Trophoblast cell (in vitro differentiated cells and primary cell): ENCODE results near the gene INPP5D.

Experiments used
- DNase-seq, 2 donors: peaks; one replicate each; pipeline ENCODE4 v3.0.0-alpha.2; 2016
- H2AFZ ChIP-seq: 2 replicates; pipeline ENCODE4 v1.6.1; 2013; ENCODE audit warnings: low read length, moderate library complexity, mild to moderate bottlenecking; ENCODE audit not compliant: insufficient read depth, poor library complexity
- H2AK5ac ChIP-seq: 2 replicates; pipeline ENCODE4 v1.6.1; 2013; ENCODE audit warnings: mild to moderate bottlenecking, low read length
- H2BK120ac ChIP-seq: 2 replicates; pipeline ENCODE4 v1.6.1; 2013; ENCODE audit warnings: low read length, mild to moderate bottlenecking, moderate library complexity; ENCODE audit not compliant: insufficient read depth, poor library complexity
- H2BK12ac ChIP-seq: 2 replicates; pipeline ENCODE4 v1.6.1; 2013; ENCODE audit warnings: mild to moderate bottlenecking, low read length, moderate library complexity
- H2BK5ac ChIP-seq: 2 replicates; pipeline ENCODE4 v1.6.1; 2013; ENCODE audit warnings: low read length, low read depth, moderate library complexity, mild to moderate bottlenecking; ENCODE audit not compliant: poor library complexity
- H3K14ac ChIP-seq: 2 replicates; pipeline ENCODE4 v1.6.1; 2013; ENCODE audit warnings: mild to moderate bottlenecking, low read length
- H3K18ac ChIP-seq: 2 replicates; pipeline ENCODE4 v1.6.1; 2013; ENCODE audit warnings: mild to moderate bottlenecking, low read length
- H3K23ac ChIP-seq: 2 replicates; pipeline ENCODE4 v1.6.1; 2013; ENCODE audit warnings: low read length
- H3K27ac ChIP-seq: 2 replicates; pipeline ENCODE4 v1.5.1; 2013; ENCODE audit warnings: low read depth, mild to moderate bottlenecking, inconsistent platforms, low read length, moderate library complexity
- H3K27me3 ChIP-seq: 2 replicates; pipeline ENCODE4 v1.6.1; 2013; ENCODE audit warnings: inconsistent platforms, mild to moderate bottlenecking, low read length, moderate library complexity; ENCODE audit not compliant: insufficient read depth
- H3K36me3 ChIP-seq, 2 experiments: 1 replicate in 1 of 2; 2 replicates in 1 of 2; pipeline ENCODE4 v1.6.1; 2013; ENCODE audit warnings: low read length in 2 of 2, mild to moderate bottlenecking in 2 of 2, moderate library complexity in 1 of 2; ENCODE audit not compliant: insufficient read depth in 2 of 2, control insufficient read depth in 1 of 2
- H3K4ac ChIP-seq: 2 replicates; pipeline ENCODE4 v1.6.1; 2013; ENCODE audit warnings: low read depth, mild to moderate bottlenecking, low read length, moderate library complexity
- H3K4me1 ChIP-seq, 2 experiments: 1 replicate in 1 of 2; 2 replicates in 1 of 2; pipeline ENCODE4 v1.6.1; 2013; ENCODE audit warnings: low read length in 2 of 2, mild to moderate bottlenecking in 2 of 2, moderate library complexity in 1 of 2; ENCODE audit not compliant: insufficient read depth in 2 of 2, control insufficient read depth in 1 of 2
- H3K4me2 ChIP-seq: 2 replicates; pipeline ENCODE4 v1.6.1; 2013; ENCODE audit warnings: inconsistent platforms, mild to moderate bottlenecking, low read length, moderate library complexity
- H3K4me3 ChIP-seq: 2 replicates; pipeline ENCODE4 v1.5.1; 2013; ENCODE audit warnings: mild to moderate bottlenecking, low read depth, low read length, inconsistent platforms
- H3K79me1 ChIP-seq: one replicate; pipeline ENCODE4 v1.6.1; 2013; ENCODE audit warnings: low read length
- H3K79me2 ChIP-seq: 2 replicates; pipeline ENCODE4 v1.6.1; 2013; ENCODE audit warnings: low read length, mild to moderate bottlenecking; ENCODE audit not compliant: control insufficient read depth, insufficient read depth, poor library complexity
- H3K9ac ChIP-seq: 2 replicates; pipeline ENCODE4 v1.6.1; 2013; ENCODE audit warnings: mild to moderate bottlenecking, low read length
- H3K9me3 ChIP-seq: 2 replicates; pipeline ENCODE4 v1.6.1; 2013; ENCODE audit warnings: low read depth, mild to moderate bottlenecking, control low read depth, inconsistent platforms, low read length; ENCODE audit not compliant: insufficient read depth
- H4K12ac ChIP-seq: 2 replicates; pipeline ENCODE4 v1.6.1; 2013; ENCODE audit warnings: low read depth, mild to moderate bottlenecking, low read length, moderate library complexity
- H4K8ac ChIP-seq: 2 replicates; pipeline ENCODE4 v1.6.1; 2013; ENCODE audit warnings: low read depth, mild to moderate bottlenecking, low read length, moderate library complexity
- H4K91ac ChIP-seq: one replicate; pipeline ENCODE4 v1.6.1; 2013; ENCODE audit warnings: low read depth, mild to moderate bottlenecking, low read length, moderate library complexity
- WGBS: extraction: QIAGEN DNeasy Blood & Tissue Kit; methylation state at CpG from one replicate; pipeline ENCODE4 v1.1.7; 2013; ENCODE audit warnings: missing lambda C conversion rate; ENCODE audit not compliant: insufficient read length, insufficient coverage; ENCODE audit errors: extremely low coverage; 5-methylcytosine and 5-hydroxymethylcytosine counted together

The INPP5D gene

DNA sequence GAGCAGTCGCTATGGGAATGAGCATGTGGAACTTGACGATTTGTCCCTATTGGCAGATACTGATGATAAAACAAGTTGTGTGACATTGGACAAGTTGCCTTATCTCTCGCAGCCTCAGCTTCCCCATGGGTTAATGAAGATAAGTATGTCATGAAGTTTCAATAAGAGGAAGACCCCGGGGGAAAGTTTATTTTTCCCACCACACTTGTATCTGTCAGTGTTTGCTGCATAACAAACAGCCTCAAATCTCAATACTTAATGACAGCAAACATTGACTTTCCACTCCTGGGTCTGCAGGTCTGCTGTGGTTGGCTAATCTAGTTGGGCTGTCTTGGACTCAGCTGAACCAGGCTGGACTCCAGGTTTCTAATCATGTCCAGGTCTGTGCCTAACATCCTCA, 45.8 kb downstream of the INPP5D start:
- no peak overlapping the region for H2BK5ac ChIP-seq
- H2AK5ac ChIP-seq: no peak overlapping the region
- H3K4me2 ChIP-seq: no peak overlapping the region
- H4K12ac ChIP-seq: no peak overlapping the region
- peaks cover 2% of the 10 kb centered on the region for H3K27me3 ChIP-seq
- no peak for DNase-seq
- H3K9me3 ChIP-seq: no peaks in the 10 kb centered on the region
- H3K27ac ChIP-seq: no peak overlapping the region
- H3K4me1 ChIP-seq: no peaks in the 10 kb centered on the region
- no peak overlapping the region for H3K4me3 ChIP-seq
- no peaks in the 10 kb centered on the region for H3K79me2 ChIP-seq
- H2BK12ac ChIP-seq: no peak overlapping the region
- no peak overlapping the region for H2BK120ac ChIP-seq
- no peak overlapping the region for H3K18ac ChIP-seq
- no peak overlapping the region for H2AFZ ChIP-seq
- no CpG with 5 or more reads among the region's 4 CpGs for WGBS
- no peaks in the 10 kb centered on the region for H3K36me3 ChIP-seq
- H4K8ac ChIP-seq: no peak overlapping the region
- H3K14ac ChIP-seq: no peak overlapping the region
- H4K91ac ChIP-seq: no peak overlapping the region
- H3K4ac ChIP-seq: no peak overlapping the region
- H3K23ac ChIP-seq: no peak overlapping the region
- no peak overlapping the region for H3K9ac ChIP-seq
- H3K79me1 ChIP-seq: no peaks in the 10 kb centered on the region

DNA sequence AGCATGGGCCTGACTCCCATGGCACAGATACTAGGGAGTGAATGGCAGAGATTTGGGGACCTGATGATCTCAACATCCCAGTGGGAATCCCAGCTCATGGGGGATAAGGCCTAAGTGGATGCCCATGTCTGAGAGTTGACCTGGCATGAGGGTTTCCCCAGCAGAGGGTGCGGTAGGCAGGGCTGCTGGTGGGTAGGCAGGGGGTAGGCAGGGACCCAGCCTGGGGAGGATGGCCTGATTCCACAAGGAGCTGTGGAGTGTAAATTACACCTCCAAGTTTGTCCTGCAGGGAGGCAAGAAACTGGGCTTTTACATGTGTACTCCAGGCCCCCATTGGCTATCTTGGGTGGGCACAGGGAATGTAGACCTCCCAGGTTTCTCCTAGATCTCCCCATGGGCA, 46.9 kb downstream of the INPP5D start:
- Histone ChIP-seq H3K23ac (no peak overlapping the region), H4K12ac (no peak overlapping the region), H3K79me2 (no peaks in the 10 kb centered on the region), H3K14ac (no peak overlapping the region), H3K4me1 (no peaks in the 10 kb centered on the region), H3K27ac (no peak overlapping the region), H3K36me3 (no peaks in the 10 kb centered on the region), H2BK120ac (no peak overlapping the region), H2AFZ (no peak overlapping the region), H3K27me3 (peaks cover 2% of the 10 kb centered on the region), H4K91ac (no peak overlapping the region), H3K4ac (no peak overlapping the region), H3K18ac (no peak overlapping the region), H3K79me1 (no peaks in the 10 kb centered on the region), H3K4me3 (no peak overlapping the region), H3K9ac (no peak overlapping the region), H3K4me2 (no peak overlapping the region), H3K9me3 (no peaks in the 10 kb centered on the region), H2BK12ac (no peak overlapping the region), H2AK5ac (no peak overlapping the region), H4K8ac (no peak overlapping the region), H2BK5ac (no peak overlapping the region)
- DNase-seq: no peak
- WGBS: no CpG with 5 or more reads among the region's 1 CpG

DNA sequence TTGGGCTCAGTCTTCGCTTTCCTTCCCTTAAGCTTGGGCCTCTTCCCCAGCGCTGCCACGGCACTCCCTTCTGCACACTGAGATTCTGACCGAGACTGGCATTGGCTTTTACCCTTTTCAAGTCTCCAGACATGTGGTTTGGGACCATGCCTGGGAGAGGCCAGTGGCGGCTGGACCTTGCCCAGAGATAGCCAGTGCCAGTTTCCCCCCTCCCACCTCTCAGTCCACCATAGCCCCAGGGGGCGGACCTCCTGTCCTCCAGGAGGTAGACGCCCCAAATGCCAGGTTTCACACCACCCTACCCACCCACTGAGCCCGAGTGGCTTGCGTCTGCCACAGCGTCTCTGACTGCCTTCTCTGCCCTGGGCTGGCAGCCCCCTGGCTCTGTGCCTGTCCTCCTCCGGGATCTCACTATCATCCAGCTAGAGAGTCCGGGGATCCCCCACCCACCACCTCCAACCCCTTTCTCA, 47.7 kb downstream of the INPP5D start:
- Histone ChIP-seq H3K4ac (no peak overlapping the region), H3K27me3 (peaks cover 2% of the 10 kb centered on the region), H3K9me3 (no peaks in the 10 kb centered on the region), H3K14ac (no peak overlapping the region), H2BK120ac (no peak overlapping the region), H3K27ac (no peak overlapping the region), H3K36me3 (no peaks in the 10 kb centered on the region), H3K18ac (no peak overlapping the region), H2AK5ac (no peak overlapping the region), H2BK12ac (no peak overlapping the region), H3K4me3 (no peak overlapping the region), H2AFZ (no peak overlapping the region), H3K9ac (no peak overlapping the region), H4K12ac (no peak overlapping the region), H3K79me1 (no peaks in the 10 kb centered on the region), H3K79me2 (no peaks in the 10 kb centered on the region), H4K8ac (no peak overlapping the region), H2BK5ac (no peak overlapping the region), H3K4me2 (no peak overlapping the region), H4K91ac (no peak overlapping the region), H3K4me1 (no peaks in the 10 kb centered on the region), H3K23ac (no peak overlapping the region)
- DNase-seq: no peak
- WGBS: no CpG with 5 or more reads among the region's 12 CpGs

DNA sequence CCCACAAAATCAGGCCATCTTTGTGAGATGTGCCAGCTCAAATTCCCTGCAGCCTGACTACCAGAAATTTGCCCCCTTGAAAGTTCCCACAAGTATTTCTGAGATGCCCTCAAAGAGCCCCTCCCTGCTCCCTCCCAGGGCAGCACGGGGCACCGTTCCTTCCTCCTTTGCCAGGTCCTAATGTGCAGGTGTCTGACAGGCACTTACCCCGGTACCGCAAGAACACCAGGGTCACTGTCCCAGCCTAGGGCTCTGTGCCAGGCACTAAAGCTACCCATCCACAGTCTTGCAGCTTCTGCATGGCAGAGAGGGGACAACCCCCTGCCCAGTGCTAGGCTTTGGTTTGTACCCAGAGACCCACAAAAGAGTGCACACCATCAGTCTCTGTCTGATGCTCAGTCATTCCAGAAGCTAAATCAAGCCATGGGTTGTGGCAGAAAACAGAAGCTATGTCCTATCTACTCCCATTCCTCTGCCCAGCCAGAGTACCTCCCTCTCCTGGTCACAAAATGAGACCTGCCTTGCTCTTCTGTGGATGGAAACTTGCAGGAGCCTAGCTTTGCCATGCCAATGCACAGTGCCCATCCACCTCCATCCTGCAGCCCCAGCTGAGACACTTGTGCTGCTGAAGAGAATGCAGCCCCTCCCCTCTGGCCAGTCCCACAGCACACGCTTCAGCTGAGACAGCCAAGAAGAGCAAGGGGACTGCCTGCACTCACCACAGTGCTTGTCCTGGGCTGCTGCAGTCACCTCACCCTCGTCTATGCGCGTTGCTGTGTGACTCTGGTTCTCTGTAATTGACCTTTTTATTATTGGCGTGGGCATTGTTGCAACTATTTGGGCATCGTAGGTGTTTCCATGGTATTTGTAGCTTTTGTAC, 48.7 kb downstream of the INPP5D start:
- H4K12ac ChIP-seq: no peak overlapping the region
- no CpG with 5 or more reads among the region's 10 CpGs for WGBS
- no peaks in the 10 kb centered on the region for H3K79me2 ChIP-seq
- no peak overlapping the region for H2BK12ac ChIP-seq
- no peak overlapping the region for H4K91ac ChIP-seq
- no peak overlapping the region for H3K23ac ChIP-seq
- H3K9me3 ChIP-seq: no peaks in the 10 kb centered on the region
- H2BK5ac ChIP-seq: no peak overlapping the region
- no peak overlapping the region for H3K4ac ChIP-seq
- no peaks in the 10 kb centered on the region for H3K79me1 ChIP-seq
- H3K4me3 ChIP-seq: no peak overlapping the region
- H3K18ac ChIP-seq: no peak overlapping the region
- no peak for DNase-seq
- H3K4me2 ChIP-seq: no peak overlapping the region
- H3K9ac ChIP-seq: no peak overlapping the region
- H3K4me1 ChIP-seq: no peaks in the 10 kb centered on the region
- no peak overlapping the region for H3K27ac ChIP-seq
- no peak overlapping the region for H4K8ac ChIP-seq
- H3K36me3 ChIP-seq: no peaks in the 10 kb centered on the region
- no peak overlapping the region for H2AFZ ChIP-seq
- no peak overlapping the region for H2BK120ac ChIP-seq
- H3K14ac ChIP-seq: no peak overlapping the region
- peaks cover 2% of the 10 kb centered on the region for H3K27me3 ChIP-seq
- H2AK5ac ChIP-seq: no peak overlapping the region
